ENCODE measurements around the gene PCDH9. TPM values are rescaled to one million over a fixed set of nuclear protein-coding genes. Genes with fewer than 3 reads are reported as not detected.

Gene PCDH9
- total and polyA plus RNA-seq, 10 of the 15 experiments (the other 5 are each of a cell fraction or from before 2014, with no cell fraction given): 0.02 to 2.3 (median 0.05) TPM; not detected in 1

DNA sequence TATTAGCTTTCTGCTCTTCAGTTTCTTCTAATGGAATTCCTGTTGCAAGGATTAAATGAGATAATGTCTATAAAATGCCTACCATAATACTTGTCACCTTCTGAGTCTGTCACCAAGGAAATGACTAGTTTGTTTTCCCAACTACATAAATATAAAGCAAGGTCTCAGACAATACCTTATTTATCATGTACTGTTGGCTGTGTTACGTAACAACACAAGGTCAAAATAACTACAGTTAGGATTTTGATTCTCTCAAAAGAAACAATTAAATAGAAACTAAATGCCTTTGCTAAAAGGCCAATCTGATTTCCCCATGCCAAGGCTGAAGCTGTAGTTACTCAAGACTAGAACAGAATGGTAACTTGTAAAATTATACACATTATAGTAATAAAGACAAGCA lies 134.5 kb downstream of the PCDH9 start:
- ATAC-seq (no peak), FAIRE-seq (no peak), DNase-seq (ENCODE audit: low read depth, low spot score) (no peak)
- H3K4me2 ChIP-seq (ENCODE audit: control insufficient read depth, insufficient read depth): no peak overlapping the region
- no peak overlapping the region for H3K9ac ChIP-seq (ENCODE audit: control insufficient read depth, insufficient read depth, low read length)
- intact Hi-C loops (cut with micrococcal nuclease; ENCODE audit: unreplicated experiment) (no loop called here), in situ Hi-C loops (cut with MboI) (no loop called here)
- no peak overlapping the region for H2AFZ ChIP-seq (ENCODE audit: control insufficient read depth, low read depth, low read length)
- no peak for TF ChIP-seq FOXK2 (IDR thresholded peaks at IDR 0.05)
- TF ChIP-seq HDAC2 (IDR thresholded peaks at IDR 0.05): no peak
- no peak for TF ChIP-seq EP300 (IDR thresholded peaks at IDR 0.05; ENCODE audit: borderline replicate concordance in 1 of 2, control insufficient read depth in 1 of 2, low read depth in 2 of 2, low read length in 2 of 2)
- TF ChIP-seq SP1 (IDR thresholded peaks at IDR 0.05; ENCODE audit: low read depth, low read length): no peak
- TF ChIP-seq EGR1 (IDR thresholded peaks at IDR 0.05; ENCODE audit: borderline replicate concordance in 1 of 2, low read depth in 2 of 2, low read length in 2 of 2): no peak
- TF ChIP-seq, protein P1, sequence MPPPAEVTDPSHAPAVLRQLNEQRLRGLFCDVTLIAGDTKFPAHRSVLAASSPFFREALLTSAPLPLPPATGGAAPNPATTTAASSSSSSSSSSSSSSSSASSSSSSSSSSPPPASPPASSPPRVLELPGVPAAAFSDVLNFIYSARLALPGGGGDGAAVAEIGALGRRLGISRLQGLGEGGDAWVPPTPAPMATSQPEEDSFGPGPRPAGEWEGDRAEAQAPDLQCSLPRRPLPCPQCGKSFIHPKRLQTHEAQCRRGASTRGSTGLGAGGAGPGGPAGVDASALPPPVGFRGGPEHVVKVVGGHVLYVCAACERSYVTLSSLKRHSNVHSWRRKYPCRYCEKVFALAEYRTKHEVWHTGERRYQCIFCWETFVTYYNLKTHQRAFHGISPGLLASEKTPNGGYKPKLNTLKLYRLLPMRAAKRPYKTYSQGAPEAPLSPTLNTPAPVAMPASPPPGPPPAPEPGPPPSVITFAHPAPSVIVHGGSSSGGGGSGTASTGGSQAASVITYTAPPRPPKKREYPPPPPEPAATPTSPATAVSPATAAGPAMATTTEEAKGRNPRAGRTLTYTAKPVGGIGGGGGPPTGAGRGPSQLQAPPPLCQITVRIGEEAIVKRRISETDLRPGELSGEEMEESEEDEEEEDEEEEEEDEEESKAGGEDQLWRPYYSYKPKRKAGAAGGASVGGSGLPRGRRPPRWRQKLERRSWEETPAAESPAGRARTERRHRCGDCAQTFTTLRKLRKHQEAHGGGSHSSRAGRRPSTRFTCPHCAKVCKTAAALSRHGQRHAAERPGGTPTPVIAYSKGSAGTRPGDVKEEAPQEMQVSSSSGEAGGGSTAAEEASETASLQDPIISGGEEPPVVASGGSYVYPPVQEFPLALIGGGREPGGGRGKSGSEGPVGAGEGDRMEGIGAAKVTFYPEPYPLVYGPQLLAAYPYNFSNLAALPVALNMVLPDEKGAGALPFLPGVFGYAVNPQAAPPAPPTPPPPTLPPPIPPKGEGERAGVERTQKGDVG (CRISPR knock-in tag; IDR thresholded peaks at IDR 0.05): no peak
- TF ChIP-seq, protein P2, sequence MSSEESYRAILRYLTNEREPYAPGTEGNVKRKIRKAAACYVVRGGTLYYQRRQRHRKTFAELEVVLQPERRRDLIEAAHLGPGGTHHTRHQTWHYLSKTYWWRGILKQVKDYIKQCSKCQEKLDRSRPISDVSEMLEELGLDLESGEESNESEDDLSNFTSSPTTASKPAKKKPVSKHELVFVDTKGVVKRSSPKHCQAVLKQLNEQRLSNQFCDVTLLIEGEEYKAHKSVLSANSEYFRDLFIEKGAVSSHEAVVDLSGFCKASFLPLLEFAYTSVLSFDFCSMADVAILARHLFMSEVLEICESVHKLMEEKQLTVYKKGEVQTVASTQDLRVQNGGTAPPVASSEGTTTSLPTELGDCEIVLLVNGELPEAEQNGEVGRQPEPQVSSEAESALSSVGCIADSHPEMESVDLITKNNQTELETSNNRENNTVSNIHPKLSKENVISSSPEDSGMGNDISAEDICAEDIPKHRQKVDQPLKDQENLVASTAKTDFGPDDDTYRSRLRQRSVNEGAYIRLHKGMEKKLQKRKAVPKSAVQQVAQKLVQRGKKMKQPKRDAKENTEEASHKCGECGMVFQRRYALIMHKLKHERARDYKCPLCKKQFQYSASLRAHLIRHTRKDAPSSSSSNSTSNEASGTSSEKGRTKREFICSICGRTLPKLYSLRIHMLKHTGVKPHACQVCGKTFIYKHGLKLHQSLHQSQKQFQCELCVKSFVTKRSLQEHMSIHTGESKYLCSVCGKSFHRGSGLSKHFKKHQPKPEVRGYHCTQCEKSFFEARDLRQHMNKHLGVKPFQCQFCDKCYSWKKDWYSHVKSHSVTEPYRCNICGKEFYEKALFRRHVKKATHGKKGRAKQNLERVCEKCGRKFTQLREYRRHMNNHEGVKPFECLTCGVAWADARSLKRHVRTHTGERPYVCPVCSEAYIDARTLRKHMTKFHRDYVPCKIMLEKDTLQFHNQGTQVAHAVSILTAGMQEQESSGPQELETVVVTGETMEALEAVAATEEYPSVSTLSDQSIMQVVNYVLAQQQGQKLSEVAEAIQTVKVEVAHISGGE (CRISPR knock-in tag; IDR thresholded peaks at IDR 0.05): no peak
- TF ChIP-seq ZNF217 (IDR thresholded peaks at IDR 0.05): no peak
- TF ChIP-seq POLR2AphosphoS2 (IDR thresholded peaks at IDR 0.05; ENCODE audit: low read depth, low read length): no peak
- TF ChIP-seq BACH1 (IDR thresholded peaks at IDR 0.05; ENCODE audit: borderline replicate concordance): no peak
- TF ChIP-seq ETV6 (conservative IDR thresholded peaks at IDR 0.05 in 1 of 2, IDR thresholded peaks at IDR 0.05 in 1 of 2; ENCODE audit: borderline replicate concordance in 1 of 2, low read depth in 1 of 2): no peak
- no peak for TF ChIP-seq ATF2 (IDR thresholded peaks at IDR 0.05; ENCODE audit: low read length)
- no peak for TF ChIP-seq NFIC (IDR thresholded peaks at IDR 0.05; ENCODE audit: low read depth, low read length)
- no peak for TF ChIP-seq BMI1 (IDR thresholded peaks at IDR 0.05; ENCODE audit: borderline replicate concordance)
- no peak for TF ChIP-seq POLR2A (IDR thresholded peaks at IDR 0.05; ENCODE audit: low read depth, low read length)
- no peak for TF ChIP-seq STAT1 (conservative IDR thresholded peaks at IDR 0.05)
- TF ChIP-seq NFYA (IDR thresholded peaks at IDR 0.05; ENCODE audit: borderline replicate concordance, low read depth, low read length): no peak
- no peak for TF ChIP-seq CHD4 (IDR thresholded peaks at IDR 0.05)
- no peaks in the 10 kb centered on the region for H3K79me2 ChIP-seq (ENCODE audit: control insufficient read depth, insufficient read depth, low read length)
- ChIA-PET POLR2A (no interaction called here), CTCF (no interaction called here), SMC1A (ENCODE audit: uncharacterized antibody, unreplicated experiment) (interaction anchor here (1.1 kb wide), 1 partner anchor 16 kb away, joined by 3 read pairs; no protein-coding TSS in a partner anchor), RAD21 (ENCODE audit: unreplicated experiment) (no interaction called here)
- no peaks in the 10 kb centered on the region for H3K36me3 ChIP-seq (ENCODE audit: control insufficient read depth in 2 of 2, insufficient read depth in 2 of 2, low read length in 1 of 2)
- H3K4me1 ChIP-seq (ENCODE audit: control insufficient read depth, insufficient read depth, low read length): no peaks in the 10 kb centered on the region
- H4K20me1 ChIP-seq (ENCODE audit: control insufficient read depth, insufficient read depth): no peaks in the 10 kb centered on the region
- BruUV-seq (replicated peaks): no TSS peak
- H3K27ac ChIP-seq (ENCODE audit: control insufficient read depth, insufficient read depth): no peak overlapping the region
- H3K4me3 ChIP-seq: no peak overlapping the region
- no peaks in the 10 kb centered on the region for H3K9me3 ChIP-seq (replicated peaks; ENCODE audit: control insufficient read depth, insufficient read depth, low read length)
- no peaks in the 10 kb centered on the region for H3K27me3 ChIP-seq (replicated peaks in 1 of 2; ENCODE audit: control insufficient read depth in 2 of 2, insufficient read depth in 2 of 2, low read length in 1 of 2)
- 0% methylated on average over 1 of the region's 1 CpG for WGBS (ENCODE audit: insufficient coverage, insufficient replicate concordance, low lambda C conversion rate, missing lambda C conversion rate)
